Ectodermal cell (in vitro differentiated cells): ENCODE data around the gene ZMYND11. TPM values are rescaled to one million over a fixed set of nuclear protein-coding genes. Genes with fewer than 3 reads are reported as not detected.
A peak's percentile ranks its signal among the peaks of the same experiment; 100 is the strongest.

ENCODE experiments used
- H3K27ac ChIP-seq: 2 replicates; pipeline ENCODE4 v1.7.0; 2013; ENCODE audit warnings: mild to moderate bottlenecking, low read depth, low read length; ENCODE audit not compliant: insufficient read depth, poor library complexity, severe bottlenecking
- H3K27me3 ChIP-seq: 2 replicates; pipeline ENCODE4 v1.7.0; 2013; ENCODE audit warnings: mild to moderate bottlenecking, low read length; ENCODE audit not compliant: insufficient read depth, control insufficient read depth, poor library complexity, severe bottlenecking
- H3K36me3 ChIP-seq: one replicate; pipeline ENCODE4 v1.7.0; 2013; ENCODE audit warnings: low read length; ENCODE audit not compliant: control insufficient read depth, insufficient read depth
- H3K4me1 ChIP-seq: one replicate; pipeline ENCODE4 v1.7.0; 2013; ENCODE audit warnings: low read length; ENCODE audit not compliant: control insufficient read depth, insufficient read depth
- H3K4me3 ChIP-seq: 2 replicates; pipeline ENCODE4 v1.7.0; 2013; ENCODE audit warnings: low read depth, low read length, control low read depth; ENCODE audit not compliant: insufficient read depth
- H3K9me3 ChIP-seq: 2 replicates; pipeline ENCODE4 v1.7.0; 2013; ENCODE audit warnings: mild to moderate bottlenecking, low read length, moderate library complexity; ENCODE audit not compliant: control insufficient read depth
- WGBS, 2 experiments: methylation state at CpG; one replicate each; pipeline ENCODE4 v1.1.7; 2013; ENCODE audit warnings: missing lambda C conversion rate in 2 of 2; 5-methylcytosine and 5-hydroxymethylcytosine counted together
- polyA plus RNA-seq, 4 experiments: library from polyadenylated mRNA; stranded (reverse); fragments of 50-300 nt; gene quantifications; one replicate each; pipeline ENCODE4 v1.2.3, GENCODE V29; 2013

The ZMYND11 gene
- polyA plus RNA-seq (2013, experiment 1 of 4), result 43.8 TPM
- polyA plus RNA-seq (2013, experiment 2 of 4), result 39.8 TPM
- polyA plus RNA-seq (2013, experiment 3 of 4), result 33.0 TPM
- 36.8 TPM for polyA plus RNA-seq (2013, experiment 4 of 4)

GRCh38 chr10:135132-135600 is at the start of gene ZMYND11:
TSS of gene ZMYND11 (plus strand) at chr10:135455. CDS start at chr10:180013, 44,558 bp downstream.
- H3K4me1 ChIP-seq, result peaks cover 20% of the 10 kb centered on the region
- WGBS, 2 experiments, result 0% methylated on average over 73 of the region's 73 CpGs
- peak within 1 kb of the TSS; percentile 83 for H3K4me3 ChIP-seq
- peak within 1 kb of the TSS; percentile 61 for H3K27ac ChIP-seq
- H3K36me3 ChIP-seq, result no peaks in the 10 kb centered on the region
- H3K9me3 ChIP-seq, result no peaks in the 10 kb centered on the region
- peaks cover 19% of the 10 kb centered on the region for H3K27me3 ChIP-seq

GRCh38 chr10:86031-86430 is 49.2 kb upstream of the ZMYND11 start:
- WGBS, 2 experiments, result 88 to 90% methylated on average over 10 of the region's 10 CpGs
- no peaks in the 10 kb centered on the region for H3K27me3 ChIP-seq

GRCh38 chr10:87177-88080 is 47.8 kb upstream of the ZMYND11 start:
- Histone ChIP-seq H3K4me1 (no peaks in the 10 kb centered on the region), H3K36me3 (no peaks in the 10 kb centered on the region), H3K9me3 (no peaks in the 10 kb centered on the region), H3K27me3 (no peaks in the 10 kb centered on the region), H3K4me3 (no peak overlapping the region), H3K27ac (no peak overlapping the region)
- WGBS, 2 experiments, result 93% methylated on average over 19 of the region's 19 CpGs

More at GRCh38 chr10:86031-86430, 49.2 kb upstream of the ZMYND11 start:
- H3K4me1 ChIP-seq, result no peaks in the 10 kb centered on the region
- no peaks in the 10 kb centered on the region for H3K9me3 ChIP-seq
- no peak overlapping the region for H3K27ac ChIP-seq
- H3K36me3 ChIP-seq, result no peaks in the 10 kb centered on the region
- H3K4me3 ChIP-seq, result no peak overlapping the region

- 70 to 82% methylated on average over 4 of the region's 4 CpGs for WGBS, 2 experiments
- no peaks in the 10 kb centered on the region for H3K36me3 ChIP-seq
- no peak overlapping the region for H3K27ac ChIP-seq
- no peaks in the 10 kb centered on the region for H3K4me1 ChIP-seq
- no peaks in the 10 kb centered on the region for H3K9me3 ChIP-seq
- H3K27me3 ChIP-seq, result no peaks in the 10 kb centered on the region
- H3K4me3 ChIP-seq, result no peak overlapping the region
Observed at GRCh38 chr10:88253-88652, 47.0 kb upstream of the ZMYND11 start.

- Histone ChIP-seq H3K9me3 (peaks cover 1% of the 10 kb centered on the region), H3K4me1 (no peaks in the 10 kb centered on the region), H3K27ac (no peak overlapping the region), H3K4me3 (no peak overlapping the region), H3K27me3 (no peaks in the 10 kb centered on the region), H3K36me3 (no peaks in the 10 kb centered on the region)
- WGBS, 2 experiments, result 89 to 100% methylated on average over 1 of the region's 2 CpGs
Observed at GRCh38 chr10:89248-89647, 46.0 kb upstream of the ZMYND11 start.

GRCh38 chr10:90161-90560 is 45.1 kb upstream of the ZMYND11 start:
- Histone ChIP-seq H3K27ac (no peak overlapping the region), H3K9me3 (peaks cover 5% of the 10 kb centered on the region), H3K27me3 (no peaks in the 10 kb centered on the region), H3K36me3 (no peaks in the 10 kb centered on the region), H3K4me1 (no peaks in the 10 kb centered on the region), H3K4me3 (no peak overlapping the region)
- WGBS, 2 experiments, result 78 to 89% methylated on average over 1 of the region's 1 CpG

GRCh38 chr10:91313-91712 is 43.9 kb upstream of the ZMYND11 start:
- peaks cover 5% of the 10 kb centered on the region for H3K9me3 ChIP-seq
- WGBS, 2 experiments, result 87 to 90% methylated on average over 8 of the region's 8 CpGs
- no peaks in the 10 kb centered on the region for H3K27me3 ChIP-seq
- H3K27ac ChIP-seq, result no peak overlapping the region
- H3K4me1 ChIP-seq, result no peaks in the 10 kb centered on the region
- H3K36me3 ChIP-seq, result no peaks in the 10 kb centered on the region
- H3K4me3 ChIP-seq, result no peak overlapping the region

GRCh38 chr10:92153-92552 is 43.1 kb upstream of the ZMYND11 start:
- H3K27ac ChIP-seq, result no peak overlapping the region
- H3K27me3 ChIP-seq, result no peaks in the 10 kb centered on the region
- 91 to 93% methylated on average over 4 of the region's 4 CpGs for WGBS, 2 experiments
- H3K4me1 ChIP-seq, result no peaks in the 10 kb centered on the region
- H3K4me3 ChIP-seq, result no peak overlapping the region
- peaks cover 5% of the 10 kb centered on the region for H3K9me3 ChIP-seq
- H3K36me3 ChIP-seq, result no peaks in the 10 kb centered on the region

- Histone ChIP-seq H3K36me3 (no peaks in the 10 kb centered on the region), H3K4me3 (no peak overlapping the region), H3K27ac (no peak overlapping the region), H3K4me1 (no peaks in the 10 kb centered on the region), H3K27me3 (no peaks in the 10 kb centered on the region), H3K9me3 (peaks cover 5% of the 10 kb centered on the region)
- 95% methylated on average over 2 of the region's 2 CpGs for WGBS, 2 experiments
Observed at GRCh38 chr10:92846-93245, 42.4 kb upstream of the ZMYND11 start.

GRCh38 chr10:94613-95012 is 40.6 kb upstream of the ZMYND11 start:
- Histone ChIP-seq H3K27ac (no peak overlapping the region), H3K27me3 (no peaks in the 10 kb centered on the region), H3K4me3 (no peak overlapping the region), H3K4me1 (no peaks in the 10 kb centered on the region), H3K36me3 (no peaks in the 10 kb centered on the region), H3K9me3 (peaks cover 5% of the 10 kb centered on the region)
- 10 to 18% methylated on average over 1 of the region's 1 CpG for WGBS, 2 experiments
